HG02938 (cell line): Measurements from ENCODE around the gene WDSUB1.

Experiments
- ATAC-seq: cut with Tn5 transposase; IDR thresholded peaks from one replicate; pipeline ENCODE4 v1.9.1; 2021; ENCODE audit warnings: mild to moderate bottlenecking, moderate library complexity; ENCODE audit not compliant: unreplicated experiment

Gene WDSUB1

DNA sequence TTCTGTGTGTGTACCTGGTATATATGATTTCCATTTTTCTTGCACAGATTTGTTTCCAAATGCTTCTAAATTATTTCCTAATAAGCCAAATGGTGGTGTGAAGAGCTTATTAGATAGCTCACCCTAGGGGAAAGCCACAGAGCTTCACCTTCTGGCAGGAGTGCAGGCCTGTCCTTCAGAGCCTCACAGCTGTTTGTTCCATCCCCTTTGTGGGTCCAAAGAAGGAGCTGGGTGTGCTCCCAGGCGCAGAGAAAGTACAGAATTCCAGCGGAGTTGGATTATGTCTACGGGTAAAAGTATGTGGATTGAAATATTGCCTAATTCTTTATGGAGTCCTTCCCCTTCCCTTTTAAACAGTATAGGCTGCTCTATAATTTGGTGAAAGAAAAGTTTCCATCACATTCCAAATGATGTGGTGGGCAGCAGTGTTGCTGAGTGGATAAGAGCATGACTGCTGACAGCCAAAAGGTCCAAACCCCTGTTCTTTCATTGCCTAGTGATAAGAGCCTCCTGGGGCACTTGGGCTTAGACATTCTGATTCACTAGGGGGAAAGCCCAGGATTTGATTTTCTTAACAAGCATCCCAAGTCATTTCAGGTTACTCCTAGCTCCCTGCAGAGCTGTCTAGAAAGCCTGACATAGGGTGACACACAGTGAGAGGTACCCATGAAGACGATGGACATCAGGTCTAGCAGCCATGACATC lies 86.6 kb downstream of the WDSUB1 start:
- no peak for ATAC-seq

GRCh38 chr2:159199236-159199635 lies 87.3 kb downstream of the WDSUB1 start:
- ATAC-seq, result no peak

DNA sequence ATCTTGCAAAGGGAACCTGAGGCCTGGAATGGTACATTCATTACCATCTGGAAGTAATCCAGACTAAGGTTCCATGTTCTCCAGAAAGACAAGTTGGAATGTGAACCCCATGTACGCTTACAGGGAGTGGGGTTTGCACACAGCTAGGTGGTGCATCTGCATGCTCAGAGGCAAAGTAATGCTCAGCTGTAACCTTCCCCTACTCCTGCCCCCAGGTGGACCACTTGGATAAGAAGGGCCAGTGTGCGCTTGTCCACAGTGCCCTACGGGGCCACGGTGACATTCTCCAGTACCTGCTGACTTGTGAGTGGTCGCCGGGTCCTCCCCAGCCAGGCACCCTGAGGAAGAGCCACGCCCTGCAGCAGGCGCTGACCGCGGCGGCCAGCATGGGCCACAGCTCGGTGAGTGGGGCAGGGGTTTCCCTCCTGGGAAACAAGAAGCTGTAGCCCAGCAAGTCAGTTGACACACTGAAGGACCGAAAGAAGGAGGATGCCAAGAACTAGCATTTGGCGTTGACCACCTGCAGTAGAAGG lies 90.0 kb downstream of the WDSUB1 start:
- ATAC-seq, result no peak

GRCh38 chr2:159195697-159196096 lies 90.8 kb downstream of the WDSUB1 start:
- ATAC-seq, result no peak

DNA sequence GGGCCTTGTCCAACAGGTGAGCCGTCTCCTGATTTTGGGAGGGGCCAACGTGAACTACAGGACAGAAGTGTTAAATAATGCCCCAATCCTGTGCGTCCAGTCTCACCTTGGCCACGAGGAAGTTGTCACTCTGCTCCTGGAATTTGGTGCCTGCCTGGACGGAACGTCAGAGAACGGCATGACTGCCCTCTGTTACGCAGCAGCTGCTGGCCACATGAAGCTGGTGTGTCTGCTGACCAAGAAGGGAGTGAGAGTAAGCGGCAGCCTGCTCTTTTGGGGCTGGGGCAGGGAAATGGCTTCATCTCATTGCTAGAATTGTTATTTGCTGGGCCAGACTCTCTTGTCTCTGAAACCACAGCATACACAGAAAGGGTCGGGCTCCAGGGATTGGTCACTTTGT lies 92.3 kb downstream of the WDSUB1 start:
- ATAC-seq, result no peak

- ATAC-seq, result no peak
Observed at GRCh38 chr2:159193791-159194190, 92.7 kb downstream of the WDSUB1 start.

- ATAC-seq, result no peak
Observed at GRCh38 chr2:159192371-159192918, 94.1 kb downstream of the WDSUB1 start.

DNA sequence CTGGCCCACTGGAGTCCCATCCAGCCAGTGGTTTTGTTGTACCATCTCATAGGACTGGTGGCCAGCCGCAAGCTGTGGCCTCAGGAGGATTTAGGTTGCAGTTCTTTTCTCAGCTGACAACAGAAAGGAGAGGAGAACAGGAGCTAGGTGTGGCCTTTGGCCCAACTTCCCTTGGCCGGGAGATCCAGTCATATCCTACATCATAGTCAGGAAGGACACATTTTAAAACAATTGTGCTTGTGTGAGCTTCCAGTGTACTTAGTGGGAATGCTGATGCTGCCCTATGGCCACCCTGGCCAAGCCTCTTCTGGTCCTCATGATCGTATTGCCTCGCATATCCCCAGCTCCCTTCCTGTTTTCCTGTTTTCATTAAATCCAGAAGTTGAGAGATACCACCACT lies 98.1 kb downstream of the WDSUB1 start:
- no peak for ATAC-seq

DNA sequence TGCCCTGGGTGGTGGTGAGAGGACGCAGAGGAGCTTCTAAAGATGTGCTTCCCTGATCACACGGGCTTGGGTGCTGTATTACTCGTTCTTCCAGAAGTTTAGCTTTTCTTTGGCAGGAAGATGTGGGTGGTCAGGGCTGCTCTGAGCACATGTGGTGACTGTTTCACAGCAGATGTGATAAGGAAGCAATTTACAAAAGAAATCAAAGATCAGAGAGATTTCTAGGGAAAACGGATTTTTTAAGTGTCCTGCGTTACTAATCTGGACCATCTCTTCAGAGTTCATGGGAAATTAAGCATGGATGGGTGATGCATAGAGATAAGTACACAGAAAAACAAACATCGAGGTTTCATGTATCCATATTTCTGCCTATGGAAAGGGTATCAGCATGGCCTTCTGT lies 99.4 kb downstream of the WDSUB1 start:
- ATAC-seq, result no peak

DNA sequence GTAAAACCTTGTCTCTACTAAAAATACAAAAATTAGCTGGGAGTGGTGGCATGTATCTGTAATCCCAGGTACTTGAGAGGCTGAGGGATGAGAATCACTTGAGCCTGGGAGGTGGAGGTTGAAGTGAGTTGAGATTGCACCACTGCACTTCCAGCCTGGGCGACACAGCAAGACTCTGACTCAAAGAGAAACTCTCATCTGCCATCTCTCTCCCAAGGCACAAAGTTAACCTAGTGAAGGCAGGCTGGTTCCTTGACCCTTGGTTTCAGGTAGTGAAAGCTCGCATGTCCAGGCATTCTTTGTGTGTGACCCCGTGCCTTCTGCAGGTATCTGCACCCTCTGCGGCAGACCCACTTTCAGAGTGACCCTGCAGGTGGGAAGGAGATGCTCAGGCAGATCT lies 100.0 kb downstream of the WDSUB1 start:
- no peak for ATAC-seq
